ENCODE measurements around the gene FAM124B. TPM values are rescaled to one million over a fixed set of nuclear protein-coding genes. Genes with fewer than 3 reads are reported as not detected.

Gene FAM124B
- total RNA-seq, 1 donor = 1.6 TPM

GRCh38 chr2:224428787-224429440 is 27.0 kb upstream of the FAM124B start:
- no peaks in the 10 kb centered on the region for H3K27me3 ChIP-seq (ENCODE audit: insufficient read depth, low read length)
- H3K9me3 ChIP-seq (ENCODE audit: low read depth, low read length) = no peaks in the 10 kb centered on the region
- H3K4me3 ChIP-seq (ENCODE audit: low read length) = no peak overlapping the region
- peaks cover 4% of the 10 kb centered on the region for H3K4me1 ChIP-seq (ENCODE audit: insufficient read depth, low read length)

- Histone ChIP-seq H3K9me3 (ENCODE audit: low read depth, low read length) (no peaks in the 10 kb centered on the region), H3K27me3 (ENCODE audit: insufficient read depth, low read length) (no peaks in the 10 kb centered on the region), H3K4me3 (ENCODE audit: low read length) (no peak overlapping the region), H3K4me1 (ENCODE audit: insufficient read depth, low read length) (peaks cover 4% of the 10 kb centered on the region)
Measured at GRCh38 chr2:224427471-224427870, 25.6 kb upstream of the FAM124B start.

GRCh38 chr2:224426656-224427055 is 24.7 kb upstream of the FAM124B start:
- Histone ChIP-seq H3K4me3 (ENCODE audit: low read length) (no peak overlapping the region), H3K27me3 (ENCODE audit: insufficient read depth, low read length) (no peaks in the 10 kb centered on the region), H3K9me3 (ENCODE audit: low read depth, low read length) (no peaks in the 10 kb centered on the region), H3K4me1 (ENCODE audit: insufficient read depth, low read length) (peaks cover 4% of the 10 kb centered on the region)

- Histone ChIP-seq H3K4me3 (ENCODE audit: low read length) (no peak overlapping the region), H3K4me1 (ENCODE audit: insufficient read depth, low read length) (no peaks in the 10 kb centered on the region), H3K27me3 (ENCODE audit: insufficient read depth, low read length) (no peaks in the 10 kb centered on the region), H3K9me3 (ENCODE audit: low read depth, low read length) (no peaks in the 10 kb centered on the region)
Measured at GRCh38 chr2:224421065-224421464, 19.2 kb upstream of the FAM124B start.

GRCh38 chr2:224417947-224418346 is 16.0 kb upstream of the FAM124B start:
- no peaks in the 10 kb centered on the region for H3K27me3 ChIP-seq (ENCODE audit: insufficient read depth, low read length)
- no peaks in the 10 kb centered on the region for H3K4me1 ChIP-seq (ENCODE audit: insufficient read depth, low read length)
- no peaks in the 10 kb centered on the region for H3K9me3 ChIP-seq (ENCODE audit: low read depth, low read length)
- no peak overlapping the region for H3K4me3 ChIP-seq (ENCODE audit: low read length)

- H3K4me1 ChIP-seq (ENCODE audit: insufficient read depth, low read length) = no peaks in the 10 kb centered on the region
- no peak overlapping the region for H3K4me3 ChIP-seq (ENCODE audit: low read length)
- no peaks in the 10 kb centered on the region for H3K9me3 ChIP-seq (ENCODE audit: low read depth, low read length)
- H3K27me3 ChIP-seq (ENCODE audit: insufficient read depth, low read length) = no peaks in the 10 kb centered on the region
Measured at GRCh38 chr2:224417361-224417729, 15.4 kb upstream of the FAM124B start.

- Histone ChIP-seq H3K4me3 (ENCODE audit: low read length) (no peak overlapping the region), H3K4me1 (ENCODE audit: insufficient read depth, low read length) (no peaks in the 10 kb centered on the region), H3K27me3 (ENCODE audit: insufficient read depth, low read length) (no peaks in the 10 kb centered on the region), H3K9me3 (ENCODE audit: low read depth, low read length) (no peaks in the 10 kb centered on the region)
Measured at GRCh38 chr2:224416656-224417360, 14.9 kb upstream of the FAM124B start.

- Histone ChIP-seq H3K4me3 (ENCODE audit: low read length) (no peak overlapping the region), H3K27me3 (ENCODE audit: insufficient read depth, low read length) (no peaks in the 10 kb centered on the region), H3K9me3 (ENCODE audit: low read depth, low read length) (no peaks in the 10 kb centered on the region)
Measured at GRCh38 chr2:224413381-224413780, 11.5 kb upstream of the FAM124B start.

GRCh38 chr2:224412141-224413015 is 10.5 kb upstream of the FAM124B start:
- Histone ChIP-seq H3K4me3 (ENCODE audit: low read length) (no peak overlapping the region), H3K27me3 (ENCODE audit: insufficient read depth, low read length) (no peaks in the 10 kb centered on the region), H3K4me1 (ENCODE audit: insufficient read depth, low read length) (peaks cover 2% of the 10 kb centered on the region)

More at GRCh38 chr2:224413381-224413780, 11.5 kb upstream of the FAM124B start:
- no peaks in the 10 kb centered on the region for H3K4me1 ChIP-seq (ENCODE audit: insufficient read depth, low read length)

GRCh38 chr2:224410946-224411561 is 9.1 kb upstream of the FAM124B start:
- H3K4me1 ChIP-seq (ENCODE audit: insufficient read depth, low read length) = peaks cover 15% of the 10 kb centered on the region
- no peak overlapping the region for H3K4me3 ChIP-seq (ENCODE audit: low read length)
- H3K27me3 ChIP-seq (ENCODE audit: insufficient read depth, low read length) = no peaks in the 10 kb centered on the region
- no peaks in the 10 kb centered on the region for H3K9me3 ChIP-seq (ENCODE audit: low read depth, low read length)

More at GRCh38 chr2:224412141-224413015, 10.5 kb upstream of the FAM124B start:
- no peaks in the 10 kb centered on the region for H3K9me3 ChIP-seq (ENCODE audit: low read depth, low read length)

- Histone ChIP-seq H3K27me3 (ENCODE audit: insufficient read depth, low read length) (no peaks in the 10 kb centered on the region), H3K9me3 (ENCODE audit: low read depth, low read length) (no peaks in the 10 kb centered on the region), H3K4me3 (ENCODE audit: low read length) (no peak overlapping the region), H3K4me1 (ENCODE audit: insufficient read depth, low read length) (peaks cover 30% of the 10 kb centered on the region)
Measured at GRCh38 chr2:224408676-224409075, 6.8 kb upstream of the FAM124B start.

- peaks cover 38% of the 10 kb centered on the region for H3K4me1 ChIP-seq (ENCODE audit: insufficient read depth, low read length)
- H3K4me3 ChIP-seq (ENCODE audit: low read length) = no peak overlapping the region
- no peaks in the 10 kb centered on the region for H3K9me3 ChIP-seq (ENCODE audit: low read depth, low read length)
- H3K27me3 ChIP-seq (ENCODE audit: insufficient read depth, low read length) = no peaks in the 10 kb centered on the region
Measured at GRCh38 chr2:224407241-224407701, 5.4 kb upstream of the FAM124B start.

- no peak overlapping the region for H3K4me3 ChIP-seq (ENCODE audit: low read length)
- H3K4me1 ChIP-seq (ENCODE audit: insufficient read depth, low read length) = peaks cover 51% of the 10 kb centered on the region
- no peaks in the 10 kb centered on the region for H3K9me3 ChIP-seq (ENCODE audit: low read depth, low read length)
- H3K27me3 ChIP-seq (ENCODE audit: insufficient read depth, low read length) = no peaks in the 10 kb centered on the region
Measured at GRCh38 chr2:224405841-224406370, 4.0 kb upstream of the FAM124B start.

GRCh38 chr2:224405412-224405811 is 3.5 kb upstream of the FAM124B start:
- H3K4me3 ChIP-seq (ENCODE audit: low read length) = no peak overlapping the region
- no peaks in the 10 kb centered on the region for H3K9me3 ChIP-seq (ENCODE audit: low read depth, low read length)
- peaks cover 56% of the 10 kb centered on the region for H3K4me1 ChIP-seq (ENCODE audit: insufficient read depth, low read length)

More at GRCh38 chr2:224405412-224405811, 3.5 kb upstream of the FAM124B start:
- H3K27me3 ChIP-seq (ENCODE audit: insufficient read depth, low read length) = no peaks in the 10 kb centered on the region
